ENCODE results near the gene TTI1.

The TTI1 gene

DNA sequence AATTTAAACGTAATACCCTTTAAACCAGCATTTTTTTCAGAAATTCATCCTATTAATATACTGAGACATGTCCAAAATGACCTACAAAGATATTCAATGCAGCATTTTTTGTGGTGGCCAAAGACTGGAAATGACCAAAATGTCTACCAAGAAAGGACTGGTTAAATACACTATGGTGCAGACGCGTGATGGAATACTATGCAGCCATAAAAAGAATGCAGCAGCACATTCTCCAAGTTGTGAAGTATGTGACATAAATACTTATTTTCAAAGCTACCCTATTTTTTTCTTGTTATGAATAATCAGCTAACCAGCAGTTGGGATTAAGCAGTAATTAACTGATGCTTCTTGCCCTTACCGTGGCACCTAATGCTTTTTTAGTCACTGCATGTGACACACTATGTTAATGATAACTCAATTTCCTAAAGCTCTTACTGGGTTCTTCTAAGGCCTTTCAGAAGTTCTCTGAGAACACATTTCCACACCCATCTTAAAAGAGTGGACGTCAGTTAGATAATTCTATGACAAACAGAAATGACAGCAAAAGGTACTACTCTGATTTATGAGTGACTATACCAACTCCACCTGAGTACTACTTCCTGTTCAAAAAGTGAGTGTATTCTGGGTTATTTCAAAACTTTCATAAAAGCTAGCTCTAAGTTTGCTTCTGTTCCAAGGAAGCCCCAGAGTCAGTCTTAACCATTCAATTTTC, 24.9 kb downstream of the TTI1 start:
- FAIRE-seq, result no peak

DNA sequence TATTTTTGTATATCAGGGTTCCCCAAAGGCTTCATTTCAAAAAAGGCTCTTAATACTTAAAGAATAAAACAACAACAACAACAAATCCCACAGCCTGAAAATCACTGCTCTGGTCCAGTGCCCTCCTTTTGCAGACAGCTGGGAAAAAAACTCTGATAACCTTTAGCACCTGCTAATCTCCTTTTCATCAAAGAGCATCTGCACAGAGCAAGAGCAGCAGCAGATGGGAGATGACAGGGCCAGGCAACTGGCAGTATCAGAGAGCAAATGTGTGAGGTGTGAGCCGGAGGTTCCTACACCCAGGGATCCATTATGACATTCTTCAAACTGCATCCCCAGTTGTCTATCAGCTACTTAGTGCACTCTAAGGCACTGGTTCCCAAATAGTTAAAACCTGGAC, 25.7 kb downstream of the TTI1 start:
- no peak for FAIRE-seq

DNA sequence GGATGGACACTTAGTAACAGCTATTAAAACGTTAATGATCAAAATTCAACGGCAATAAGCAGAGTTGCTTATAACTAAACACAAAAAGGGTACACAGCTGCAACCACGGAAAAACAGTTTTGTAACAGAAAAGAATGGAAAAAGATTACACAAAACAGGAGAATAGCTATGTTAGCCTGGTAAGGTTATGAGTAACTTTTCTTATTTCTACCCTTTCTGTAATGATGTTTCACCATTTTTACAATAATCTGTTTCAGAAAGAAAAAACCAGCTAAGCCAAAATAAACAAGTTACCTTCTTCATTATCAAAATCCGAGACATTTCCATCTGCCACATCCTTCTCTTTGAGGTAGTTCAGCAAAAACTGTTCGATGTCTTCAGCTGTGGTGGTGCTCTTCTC, 27.4 kb downstream of the TTI1 start:
- no peak for FAIRE-seq

DNA sequence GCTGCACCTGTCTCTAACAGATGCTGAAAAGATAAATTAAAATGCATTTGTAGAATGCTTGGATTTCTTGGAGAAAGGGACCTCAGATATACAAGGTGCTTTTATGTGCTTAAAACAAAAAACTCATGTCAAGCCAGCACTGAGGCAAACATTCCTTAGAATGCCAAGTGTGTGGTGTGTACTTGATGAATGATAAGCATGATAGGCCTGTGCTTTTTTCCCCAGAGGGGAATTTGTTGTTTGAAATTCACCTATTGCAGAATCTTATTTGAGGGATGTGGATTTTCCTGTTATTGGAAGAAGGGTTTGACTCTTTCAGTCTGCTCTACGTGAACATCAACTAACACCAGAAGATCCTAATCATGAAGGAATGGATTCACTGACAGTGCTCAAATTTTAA, 28.8 kb downstream of the TTI1 start:
- FAIRE-seq, result no peak

DNA sequence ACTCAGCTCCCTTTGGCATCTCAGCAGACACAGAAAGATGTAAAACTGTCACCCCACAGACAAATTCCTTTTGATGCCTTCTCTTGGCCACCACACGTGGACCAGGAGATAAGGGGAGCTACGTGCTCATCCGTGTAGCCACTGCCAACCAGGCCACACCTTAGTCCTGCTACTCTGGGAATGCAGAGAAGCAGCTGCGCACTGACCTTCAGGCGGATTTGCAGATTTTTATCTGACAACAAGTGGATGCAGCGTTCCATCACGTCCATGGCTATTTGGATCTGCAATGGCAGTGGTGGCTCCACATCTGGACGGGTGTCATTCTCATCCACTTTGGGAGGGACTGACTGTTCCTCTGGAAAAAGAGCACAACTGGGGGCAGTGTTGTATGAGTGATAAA, 30.8 kb downstream of the TTI1 start:
- no peak for FAIRE-seq

DNA sequence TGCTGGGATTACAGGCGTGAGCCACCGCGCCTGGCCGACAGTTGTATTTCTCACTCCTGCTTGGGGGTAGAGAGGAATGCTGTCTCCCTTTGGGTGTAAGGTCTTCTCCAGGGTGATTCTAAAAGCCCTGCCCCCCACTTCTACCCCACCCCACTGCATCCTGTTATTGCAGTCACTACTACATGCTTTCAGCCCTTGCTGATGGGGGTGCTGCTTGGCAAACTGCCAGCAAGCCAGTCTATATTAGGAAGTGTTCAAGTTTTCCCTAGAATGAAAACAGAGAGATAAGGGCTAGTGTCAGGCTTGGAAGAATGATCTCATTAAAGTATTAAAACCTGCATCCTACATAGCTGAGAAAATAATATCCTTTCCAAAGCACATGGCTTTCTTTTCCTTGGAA, 31.3 kb downstream of the TTI1 start:
- no peak for FAIRE-seq

DNA sequence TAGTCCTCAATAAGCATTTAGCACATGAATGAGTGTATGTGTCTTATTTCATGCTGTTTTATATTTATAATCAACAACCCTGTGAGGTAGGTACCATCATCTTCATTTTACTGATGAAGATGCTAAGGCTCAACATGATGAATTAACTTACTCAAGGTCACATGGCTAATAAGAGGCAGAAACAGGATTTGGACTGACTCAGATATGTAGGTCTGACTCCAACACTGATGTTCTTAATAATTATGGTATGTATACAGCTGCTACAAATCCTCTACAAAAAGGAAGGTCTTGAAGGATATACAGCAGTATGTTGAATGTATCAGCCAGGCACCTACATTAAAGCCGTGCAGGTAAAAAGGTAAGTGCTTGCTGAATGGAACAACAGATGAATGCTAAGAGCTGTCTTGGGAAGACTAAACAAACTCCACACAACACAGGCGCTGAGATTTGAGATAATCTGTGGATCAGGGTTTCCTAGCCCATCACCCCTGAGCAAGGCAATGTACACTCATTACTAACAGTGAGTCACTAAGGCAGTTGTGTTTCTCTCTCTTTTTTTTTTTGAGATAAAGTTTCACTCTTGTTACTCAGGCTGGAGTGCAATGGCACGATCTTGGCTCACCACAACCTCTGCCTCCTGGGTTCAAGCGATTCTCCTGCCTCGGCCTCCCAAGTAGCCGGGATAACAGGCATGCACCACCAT, 31.9 kb downstream of the TTI1 start:
- FAIRE-seq, result no peak

DNA sequence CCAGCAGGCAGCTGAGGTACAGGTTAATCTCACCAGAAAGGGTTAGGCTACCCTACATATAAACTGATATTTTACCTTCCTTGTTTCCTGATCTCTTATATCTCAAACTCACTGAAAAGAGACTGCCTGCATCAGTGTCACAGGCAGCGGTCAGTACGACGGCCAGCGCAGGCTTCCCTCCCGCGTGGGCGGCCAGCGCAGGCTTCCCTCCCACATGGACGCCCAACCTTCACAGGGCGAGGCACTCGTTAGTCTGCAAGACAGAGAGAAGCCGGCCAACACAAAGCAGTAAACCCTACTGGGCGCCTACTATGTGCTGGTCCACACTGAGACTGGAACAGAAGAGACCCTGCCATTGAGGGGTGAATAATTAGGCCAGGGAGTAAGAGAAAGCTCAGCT, 33.0 kb downstream of the TTI1 start:
- no peak for FAIRE-seq

DNA sequence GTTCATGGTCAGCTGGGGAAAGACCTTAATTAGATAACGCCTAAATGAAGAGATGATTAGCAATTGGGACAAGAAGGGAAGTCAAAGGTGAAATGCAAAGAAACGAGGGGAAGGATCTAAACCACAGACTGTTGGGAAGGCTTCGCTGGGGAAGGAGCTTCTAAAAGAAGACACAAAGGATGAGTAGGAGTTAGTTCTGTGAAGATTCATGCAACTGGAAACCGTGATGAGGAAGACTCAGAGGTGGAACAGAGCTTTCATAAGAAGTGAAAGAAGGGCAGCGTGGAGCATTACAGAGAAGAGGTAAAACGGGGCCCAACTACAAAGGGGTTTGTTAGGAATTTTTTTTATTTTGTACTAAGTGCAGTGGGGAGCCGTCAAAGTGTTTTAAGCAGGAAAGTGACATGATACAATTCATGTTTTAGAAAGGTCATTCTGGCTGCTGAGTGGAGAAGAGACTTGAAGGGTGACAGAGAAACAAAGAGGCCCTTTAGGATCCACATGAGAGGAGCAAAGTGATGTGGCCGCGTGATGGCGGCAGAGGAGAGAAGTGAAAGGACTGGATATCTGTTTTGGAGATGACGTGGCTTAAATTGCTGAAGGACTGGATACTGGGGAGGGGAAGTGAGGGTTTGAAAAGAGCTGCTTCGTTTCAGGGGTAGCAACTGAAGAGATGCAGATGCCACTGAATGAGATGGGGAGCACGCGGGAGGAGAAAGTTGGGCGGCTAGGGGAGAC, 33.6 kb downstream of the TTI1 start:
- no peak for FAIRE-seq

DNA sequence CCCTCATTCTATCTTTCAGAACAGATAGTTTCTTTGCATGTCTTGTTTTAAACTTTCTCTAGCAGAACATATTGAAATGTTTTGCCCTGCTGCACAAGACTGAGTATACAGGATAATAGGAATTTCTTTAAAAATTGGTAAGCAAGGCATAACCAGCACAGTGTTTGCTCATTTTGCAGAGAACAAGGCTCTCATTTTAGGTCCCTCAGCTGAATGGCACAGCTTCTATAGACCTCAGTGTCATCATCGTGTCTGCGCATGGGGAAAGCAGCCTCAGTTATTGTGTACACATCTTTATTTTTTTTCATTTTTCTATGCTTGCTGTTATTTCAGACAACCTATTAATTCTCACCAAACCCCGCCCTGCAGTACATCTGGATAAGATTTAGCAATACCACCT, 35.7 kb downstream of the TTI1 start:
- no peak for FAIRE-seq

DNA sequence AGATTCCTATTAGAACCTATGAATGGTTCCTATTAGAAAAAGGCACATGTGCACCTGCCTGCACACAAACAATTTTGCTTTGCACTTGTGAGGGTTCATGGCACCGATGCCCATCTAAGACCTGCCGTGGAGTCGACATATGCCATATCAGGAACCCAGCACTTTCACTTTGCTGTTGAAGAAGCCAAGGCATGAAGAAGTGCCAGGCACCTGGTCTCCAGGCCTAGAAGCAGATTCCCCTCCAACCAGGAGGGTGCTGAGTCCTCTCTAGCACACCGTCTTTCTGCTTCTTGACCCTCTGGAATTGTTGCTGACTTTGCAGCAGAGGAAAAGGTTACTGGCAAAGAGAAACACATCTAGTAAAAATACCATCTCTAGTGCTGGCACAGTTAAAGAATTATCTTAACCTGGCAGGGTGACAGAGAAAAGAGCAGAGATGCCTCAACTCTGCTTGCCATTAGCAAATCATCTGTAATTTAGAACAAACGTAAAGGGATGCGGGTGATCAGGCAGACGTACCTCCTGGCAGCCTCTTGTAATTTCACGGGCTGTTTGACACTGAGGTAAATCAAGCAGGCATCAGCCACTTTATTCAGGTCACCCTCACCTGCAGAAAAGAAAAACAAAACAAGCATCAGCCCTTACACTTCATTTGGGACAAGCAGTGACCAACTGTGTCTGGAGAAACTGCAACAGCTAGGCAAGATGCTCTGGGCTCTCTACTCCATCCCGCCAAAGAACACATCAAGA, 37.2 kb downstream of the TTI1 start:
- no peak for FAIRE-seq

DNA sequence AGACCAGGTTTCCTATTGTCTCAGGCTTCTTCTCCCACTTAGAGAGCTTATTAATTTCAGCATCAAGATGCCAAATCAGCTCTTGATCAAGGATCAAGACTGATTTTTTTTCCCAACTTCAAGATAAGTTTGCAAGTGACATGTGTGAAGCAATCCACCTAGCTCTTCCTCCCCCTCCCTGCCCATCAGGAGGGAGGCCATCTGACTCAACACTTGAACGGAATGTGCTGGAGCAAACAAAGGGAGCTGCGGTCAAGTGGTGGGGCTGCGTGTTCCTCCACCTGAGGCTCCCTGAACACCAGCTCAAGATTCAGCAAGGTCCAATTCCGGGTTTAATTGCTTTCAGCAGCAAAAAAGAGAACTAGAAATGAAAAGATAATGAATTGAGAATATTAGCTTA, 38.7 kb downstream of the TTI1 start:
- FAIRE-seq, result no peak

DNA sequence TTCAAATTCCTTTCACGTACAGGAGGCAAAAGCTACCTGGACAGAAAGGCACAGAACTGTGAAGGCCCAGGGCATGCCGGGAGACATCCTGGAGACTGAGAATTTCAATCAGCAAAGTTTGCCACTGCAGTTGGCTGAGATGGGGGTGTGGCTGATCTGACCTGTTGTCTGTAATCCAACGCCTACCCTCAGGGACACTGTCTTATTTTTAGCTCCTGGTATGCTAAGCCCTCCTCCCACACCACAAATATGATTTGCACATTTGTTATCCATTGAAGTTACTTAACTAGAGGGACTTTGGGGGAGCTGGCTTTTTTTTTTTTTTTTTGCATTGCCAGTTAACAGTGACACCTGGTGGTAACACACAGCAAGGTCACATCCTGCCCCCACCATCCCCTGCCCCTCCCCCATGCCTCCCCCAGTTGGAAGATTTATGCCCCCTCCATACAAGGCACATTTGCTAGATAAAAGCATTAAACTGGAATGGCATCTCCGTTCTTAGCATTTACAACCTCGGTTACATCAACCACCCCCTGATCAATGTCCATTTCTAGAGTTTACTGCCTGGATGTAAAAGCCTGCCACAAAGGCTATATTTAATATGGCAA, 40.4 kb downstream of the TTI1 start:
- no peak for FAIRE-seq

DNA sequence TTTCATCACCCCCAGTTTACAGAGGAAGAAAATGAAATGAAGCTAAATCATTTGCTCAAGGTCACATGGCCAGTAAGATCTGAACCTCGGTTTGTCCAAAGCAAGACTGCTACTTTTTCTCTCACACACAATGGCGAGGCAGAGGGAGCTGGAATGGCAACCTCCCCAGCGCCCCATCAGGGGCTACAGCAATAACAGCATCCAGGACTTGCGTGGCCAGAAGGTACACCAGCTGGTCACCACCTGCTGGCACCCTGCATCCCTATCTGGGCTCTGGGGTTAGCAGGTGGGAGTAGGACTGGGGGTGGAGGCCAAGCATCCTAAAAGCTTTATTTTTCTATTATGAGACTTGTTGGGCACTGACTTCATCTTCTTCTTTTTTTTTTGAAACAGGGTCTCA, 41.3 kb downstream of the TTI1 start:
- no peak for FAIRE-seq

DNA sequence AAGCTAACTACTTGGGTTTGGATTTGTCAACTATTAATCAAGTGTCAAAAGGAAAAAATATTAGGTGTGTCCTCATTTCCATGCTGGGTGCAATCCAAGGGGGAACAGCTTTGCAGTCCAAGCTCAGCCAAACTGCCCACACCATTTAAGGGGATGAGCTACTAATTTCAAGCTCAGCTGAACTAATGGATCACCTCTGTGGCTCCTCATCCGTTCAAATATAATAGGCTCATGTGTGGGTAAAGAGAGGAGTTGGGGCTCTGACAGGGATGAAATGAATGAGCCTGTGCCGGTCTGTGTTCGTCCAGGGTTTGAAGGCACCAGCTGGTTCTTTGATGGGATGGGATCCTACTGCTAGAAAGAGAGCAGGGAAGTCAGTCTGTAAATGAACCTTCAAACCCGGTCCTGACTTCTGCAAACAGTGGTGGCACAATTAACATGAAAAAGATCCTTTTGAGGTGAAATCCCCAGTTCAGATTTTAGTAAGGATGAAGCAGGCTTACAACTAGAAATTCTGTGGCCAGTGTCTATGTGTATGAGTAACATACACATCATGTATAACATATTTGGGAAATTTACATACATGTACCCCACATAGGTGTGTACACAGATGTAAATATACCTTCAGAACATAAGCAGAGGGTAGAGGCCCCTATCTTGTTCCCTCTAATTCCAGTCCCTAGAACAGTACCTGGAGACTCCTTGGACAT, 41.9 kb downstream of the TTI1 start:
- no peak for FAIRE-seq

DNA sequence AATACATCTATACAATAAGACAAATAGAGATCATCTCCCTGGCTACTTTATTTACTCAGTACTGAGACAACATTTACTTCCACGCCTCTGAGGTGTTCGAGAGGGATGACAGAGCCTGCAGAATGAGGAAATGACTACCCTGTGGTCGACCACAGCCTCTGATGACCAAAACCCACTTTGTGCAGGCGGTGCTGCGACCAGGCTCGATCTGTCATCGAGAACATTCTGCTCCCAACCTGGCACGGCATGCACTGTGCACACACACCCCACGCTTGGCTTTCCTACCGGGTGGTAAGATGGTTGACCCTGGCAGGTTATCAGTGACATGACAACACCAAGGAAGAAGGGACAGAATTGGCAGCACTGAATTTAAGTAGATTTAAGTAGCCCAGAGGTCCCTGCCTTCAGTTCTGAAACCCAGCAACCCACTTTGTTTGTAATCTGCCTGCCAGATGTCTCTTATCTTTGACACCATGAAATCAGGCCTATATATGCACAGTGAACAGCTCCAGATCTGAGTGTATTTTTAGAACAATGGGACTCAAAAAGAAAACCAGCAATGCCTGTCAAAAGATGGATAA, 42.6 kb downstream of the TTI1 start:
- no peak for FAIRE-seq

DNA sequence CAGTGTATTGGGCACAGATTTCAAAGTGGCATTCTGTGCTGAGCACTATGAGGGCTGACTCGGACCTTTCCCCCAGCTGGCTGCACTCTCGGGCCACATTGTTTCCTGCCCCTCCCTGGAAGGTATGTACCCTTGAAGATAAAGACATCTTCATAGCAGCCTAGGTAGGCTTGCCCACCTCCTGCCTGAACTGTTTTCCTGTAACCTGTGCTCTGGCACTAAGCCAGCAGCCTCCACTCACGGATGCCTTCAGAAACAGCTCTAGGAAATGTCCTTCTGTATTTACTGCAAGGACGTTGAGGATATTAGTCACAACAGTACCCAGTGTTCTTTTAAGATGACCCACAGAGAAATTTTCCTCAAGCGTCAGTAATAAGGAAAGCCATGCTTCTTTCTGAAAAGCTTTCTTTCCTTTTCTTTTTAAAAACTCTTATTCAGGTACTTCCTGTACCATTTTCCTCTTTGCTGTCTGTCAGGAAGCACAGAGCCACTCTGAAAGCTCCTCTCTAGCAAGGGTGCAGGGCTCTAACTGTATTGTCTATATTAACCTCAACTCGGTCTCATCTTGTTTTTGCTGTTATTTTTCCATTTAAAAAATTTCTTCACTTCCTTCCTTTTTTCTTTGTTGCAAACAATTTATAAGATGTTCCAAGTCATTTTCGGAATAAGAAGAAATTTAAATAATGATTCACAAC, 43.5 kb downstream of the TTI1 start:
- FAIRE-seq, result no peak

DNA sequence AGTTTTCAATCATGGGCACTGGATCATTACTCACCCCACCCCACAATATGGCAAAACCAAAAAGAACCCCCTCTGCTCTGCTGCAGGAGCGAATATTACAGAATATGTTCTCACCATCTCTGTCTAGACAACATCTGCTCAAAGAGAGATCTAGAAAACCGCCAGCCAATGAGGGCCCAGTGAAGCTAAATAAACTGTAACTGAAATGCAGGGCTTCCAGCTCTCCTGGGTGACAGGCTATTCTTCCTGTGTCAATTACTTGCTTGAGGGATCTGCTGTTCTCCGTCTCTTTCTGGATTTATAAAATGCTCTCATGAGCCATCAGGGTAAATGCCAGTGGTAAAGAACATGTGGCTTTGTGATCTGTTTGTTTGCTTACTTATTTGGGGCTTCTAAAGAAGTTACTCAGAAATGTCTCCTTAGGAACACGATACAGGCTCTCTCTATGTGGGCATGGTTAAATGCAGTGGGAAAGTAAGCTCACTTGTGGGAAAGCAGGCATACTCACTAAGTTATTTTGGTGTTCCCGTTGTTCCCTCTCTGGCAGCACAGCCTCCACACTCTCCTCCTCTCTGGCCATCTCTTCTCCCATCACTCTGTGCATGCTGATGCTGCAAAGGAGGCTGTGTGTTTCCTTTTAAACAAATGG, 44.8 kb downstream of the TTI1 start:
- FAIRE-seq, result no peak

DNA sequence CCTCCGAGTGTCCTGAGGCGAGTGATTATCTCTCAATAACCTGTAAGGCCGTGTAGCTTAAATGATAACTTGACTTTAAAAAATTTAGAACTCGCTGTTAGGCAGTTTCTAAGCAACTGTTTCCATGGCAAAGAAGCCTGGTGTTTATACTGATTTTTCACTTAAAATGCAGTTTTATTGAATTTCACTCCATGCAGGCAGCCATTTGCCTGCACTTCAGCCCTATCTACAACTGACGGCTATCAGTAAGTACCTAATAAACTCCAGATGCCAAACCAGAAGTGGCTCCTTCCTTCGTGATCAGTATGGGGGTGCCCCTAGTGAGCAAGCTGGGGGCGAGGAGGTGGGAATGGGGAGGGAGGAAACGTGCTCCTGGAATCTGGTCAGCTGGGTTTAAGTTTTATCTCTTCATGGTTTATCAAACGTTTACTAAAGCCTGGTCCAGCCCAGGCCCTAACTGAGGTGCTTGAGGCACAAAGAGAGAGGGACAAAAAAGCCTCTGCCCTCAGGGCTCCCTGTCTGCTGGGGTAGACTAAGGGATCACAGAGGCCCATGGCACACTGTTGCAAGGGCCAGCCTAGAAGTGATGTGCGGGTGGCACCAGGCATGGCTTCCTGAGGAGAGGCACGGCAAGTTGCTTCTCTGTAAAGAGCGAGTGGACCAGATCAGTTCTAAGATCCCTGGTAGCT, 45.5 kb downstream of the TTI1 start:
- FAIRE-seq, result no peak

Data from A204.1 (cell line).